GM18508 (cell line): ENCODE results near the gene KAT8.

Source experiments
- ATAC-seq: cut with Tn5 transposase; IDR thresholded peaks from one replicate; pipeline ENCODE4 v1.9.1; 2021; ENCODE audit warnings: moderate number of reproducible peaks; ENCODE audit not compliant: insufficient read depth, unreplicated experiment

KAT8 gene

DNA sequence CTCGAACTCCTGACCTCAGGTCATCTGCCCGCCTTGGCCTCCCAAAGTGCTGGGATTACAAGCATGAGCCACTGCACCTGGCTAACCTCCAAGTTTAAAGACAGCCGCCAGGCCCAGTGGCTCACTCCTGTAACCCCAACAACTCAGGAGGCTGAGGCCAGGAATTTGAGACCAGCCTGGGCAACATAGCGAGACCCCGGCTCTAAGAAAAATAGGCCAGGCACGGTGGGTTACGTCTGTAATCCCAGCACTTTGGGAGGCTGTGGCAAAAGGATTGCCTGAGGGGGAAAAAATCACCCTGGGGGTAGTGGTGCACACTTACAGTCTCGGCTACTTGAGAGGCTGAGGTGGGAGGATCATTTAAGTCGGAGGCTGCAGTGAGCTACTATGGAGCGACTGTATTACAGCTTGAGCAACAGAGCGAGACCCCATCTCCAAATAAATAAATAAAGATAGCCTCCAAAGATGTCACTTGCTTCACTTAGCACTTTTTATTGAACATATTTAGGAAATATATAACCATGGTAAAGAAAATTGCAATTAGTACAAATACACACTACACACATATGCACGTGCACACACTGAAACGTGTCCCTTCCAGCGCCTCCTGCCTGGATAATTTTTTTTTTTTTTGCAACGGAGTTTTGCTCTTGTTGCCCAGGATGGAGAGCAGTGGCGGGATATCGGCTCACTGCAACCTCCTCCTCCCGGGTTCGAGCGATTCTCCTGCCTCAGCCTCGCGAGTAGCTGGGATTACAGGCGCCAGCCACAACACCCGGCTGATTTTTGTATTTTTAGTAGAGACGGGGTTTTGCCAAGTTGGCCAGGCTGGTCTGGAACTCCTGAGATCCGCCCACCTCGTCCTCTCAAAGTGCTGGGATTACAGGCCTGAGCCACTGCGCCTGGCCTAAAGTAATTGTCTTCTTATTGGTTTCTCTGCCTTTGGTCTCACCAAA, 10.7 kb upstream of the KAT8 start:
- ATAC-seq: no peak

DNA sequence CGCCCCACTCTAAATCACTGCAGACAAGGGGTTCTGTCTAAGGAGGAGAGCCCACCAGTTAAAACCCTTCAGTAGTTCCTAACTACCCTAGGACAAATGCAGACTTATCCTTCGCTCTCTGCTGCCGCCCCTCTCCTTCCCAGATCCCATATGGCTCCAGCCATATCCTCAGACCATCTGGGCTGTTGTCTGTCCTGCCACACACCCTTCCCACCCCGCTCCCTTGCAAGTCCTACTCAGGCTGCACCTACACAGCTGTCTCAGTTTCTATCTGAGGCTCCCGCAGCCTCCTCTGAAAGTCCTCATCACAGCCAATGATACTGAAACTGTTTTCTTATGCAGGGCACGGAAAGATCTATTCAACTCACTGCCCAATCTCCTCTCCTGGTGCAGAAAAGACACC, 10.0 kb upstream of the KAT8 start:
- ATAC-seq: peak; percentile 56

DNA sequence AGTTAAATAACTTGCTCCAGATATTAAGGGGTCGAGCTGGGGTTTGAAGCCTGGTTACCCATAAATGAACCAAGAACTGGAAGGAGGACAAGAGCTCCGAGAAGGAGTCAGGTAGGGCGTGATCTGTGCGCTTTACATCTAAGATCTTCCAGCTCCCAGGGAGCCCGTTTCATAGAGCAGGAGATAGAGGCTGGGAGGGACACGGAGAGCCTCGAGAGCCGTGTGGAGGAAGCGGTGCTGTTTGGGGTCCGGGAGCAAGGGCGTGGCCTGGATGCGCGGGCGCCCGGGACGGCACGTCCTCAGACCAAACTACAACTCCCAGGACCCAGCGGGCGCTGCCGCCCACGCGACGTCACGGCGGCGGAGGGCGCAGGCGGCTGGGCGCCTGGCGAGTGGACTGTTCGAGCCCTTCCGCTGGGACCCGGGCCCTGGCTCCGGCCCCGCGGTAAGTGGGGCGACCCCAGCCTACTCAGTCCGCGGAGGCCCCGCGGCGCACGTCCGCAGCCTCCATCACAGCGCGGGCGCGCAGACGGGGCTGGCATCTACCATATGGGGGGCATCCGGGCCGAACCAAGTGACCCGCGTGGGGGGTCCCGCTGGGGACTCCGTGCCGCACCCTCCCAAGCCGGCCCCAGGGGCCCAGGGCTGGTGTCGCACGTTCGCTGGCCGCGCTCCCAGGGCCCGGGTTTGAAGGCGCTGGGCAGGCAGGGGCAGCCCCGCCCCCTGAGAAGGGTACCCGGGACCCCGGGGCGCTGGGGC, 9.2 kb upstream of the KAT8 start, which contains the start of gene BCKDK:
BCKDK (plus strand) TSS at position 352 of the 759 bp plus-strand sequence. CDS start 838 bp downstream, outside the sequence.
- peak; percentile 48 for ATAC-seq

DNA sequence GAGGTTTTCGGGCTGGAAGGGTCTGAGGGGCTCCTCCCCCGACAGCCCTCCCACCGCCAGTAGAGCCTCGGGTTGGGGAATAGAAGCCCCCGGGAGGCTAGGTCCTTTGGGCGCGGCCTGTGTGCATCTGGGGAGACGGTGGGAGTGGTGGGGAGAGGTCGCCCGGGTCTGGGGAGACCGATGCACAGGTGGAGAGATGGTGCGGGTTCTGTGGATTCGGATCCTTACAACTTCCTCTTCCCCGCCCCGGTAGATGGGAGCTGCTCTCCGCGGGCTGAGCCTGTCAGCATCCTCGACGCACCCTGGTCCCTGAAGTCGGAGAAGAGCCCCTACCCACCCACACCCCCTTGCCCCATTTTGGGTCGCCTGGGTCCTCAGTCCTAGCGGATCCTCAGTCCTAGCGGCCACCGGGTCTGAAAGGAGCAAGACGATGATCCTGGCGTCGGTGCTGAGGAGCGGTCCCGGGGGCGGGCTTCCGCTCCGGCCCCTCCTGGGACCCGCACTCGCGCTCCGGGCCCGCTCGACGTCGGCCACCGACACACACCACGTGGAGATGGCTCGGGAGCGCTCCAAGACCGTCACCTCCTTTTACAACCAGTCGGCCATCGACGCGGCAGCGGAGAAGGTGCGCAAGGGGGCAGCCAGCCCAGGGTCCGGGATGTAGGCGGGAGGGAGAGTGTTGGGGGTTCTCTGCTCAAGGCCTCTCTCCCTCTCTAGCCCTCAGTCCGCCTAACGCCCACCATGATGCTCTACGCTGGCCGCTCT, 8.5 kb upstream of the KAT8 start:
- ATAC-seq: no peak

DNA sequence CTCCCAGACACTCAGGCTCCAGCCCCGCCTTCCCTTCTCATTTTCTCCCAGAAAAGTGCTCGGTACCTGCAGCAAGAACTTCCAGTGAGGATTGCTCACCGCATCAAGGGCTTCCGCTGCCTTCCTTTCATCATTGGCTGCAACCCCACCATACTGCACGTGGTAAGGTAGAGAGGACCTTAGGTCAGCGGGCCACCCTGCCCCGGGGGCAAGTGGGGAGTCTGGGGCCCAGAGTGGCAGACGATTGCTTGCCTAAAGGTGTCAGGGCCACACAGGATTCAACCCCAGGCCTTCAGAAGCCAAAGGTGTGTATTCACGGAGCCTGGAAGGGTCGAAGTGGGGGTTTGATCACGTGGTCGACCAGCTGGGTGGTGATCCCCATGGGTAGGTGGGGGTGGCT, 7.8 kb upstream of the KAT8 start:
- ATAC-seq: no peak

DNA sequence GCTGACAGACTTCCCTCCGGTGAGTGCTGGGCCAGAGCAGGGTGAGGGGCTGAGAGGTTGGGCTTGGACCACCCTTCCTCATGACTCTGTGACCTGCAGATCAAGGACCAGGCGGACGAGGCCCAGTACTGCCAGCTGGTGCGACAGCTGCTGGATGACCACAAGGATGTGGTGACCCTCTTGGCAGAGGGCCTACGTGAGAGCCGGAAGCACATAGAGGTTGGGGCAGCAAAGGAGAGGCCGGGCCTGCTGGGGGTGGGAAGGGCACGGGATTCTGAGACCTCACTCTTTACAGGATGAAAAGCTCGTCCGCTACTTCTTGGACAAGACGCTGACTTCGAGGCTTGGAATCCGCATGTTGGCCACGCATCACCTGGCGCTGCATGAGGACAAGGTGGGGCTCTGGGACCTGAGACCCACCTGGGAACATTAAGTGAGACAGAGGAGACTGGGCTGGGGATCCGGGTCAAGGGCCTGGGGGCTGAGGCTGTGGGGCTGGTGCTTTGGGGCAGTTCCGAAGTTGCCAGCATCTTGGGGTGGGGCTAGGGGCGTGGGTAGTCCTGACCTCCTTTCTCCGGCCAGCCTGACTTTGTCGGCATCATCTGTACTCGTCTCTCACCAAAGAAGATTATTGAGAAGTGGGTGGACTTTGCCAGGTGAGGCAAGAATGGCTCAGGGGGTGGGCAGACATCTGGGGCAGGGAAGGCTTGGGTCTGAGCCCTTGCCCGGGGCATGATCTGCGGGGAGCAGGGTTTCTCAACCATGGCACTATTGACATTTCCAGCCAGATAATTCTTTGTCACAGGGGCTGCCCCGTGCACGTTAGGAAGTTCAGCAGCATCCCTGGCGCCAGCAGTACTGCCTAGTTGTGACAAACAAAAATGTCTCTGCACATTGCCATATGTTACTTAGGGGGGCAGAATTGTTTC, 7.1 kb upstream of the KAT8 start:
- ATAC-seq: no peak

DNA sequence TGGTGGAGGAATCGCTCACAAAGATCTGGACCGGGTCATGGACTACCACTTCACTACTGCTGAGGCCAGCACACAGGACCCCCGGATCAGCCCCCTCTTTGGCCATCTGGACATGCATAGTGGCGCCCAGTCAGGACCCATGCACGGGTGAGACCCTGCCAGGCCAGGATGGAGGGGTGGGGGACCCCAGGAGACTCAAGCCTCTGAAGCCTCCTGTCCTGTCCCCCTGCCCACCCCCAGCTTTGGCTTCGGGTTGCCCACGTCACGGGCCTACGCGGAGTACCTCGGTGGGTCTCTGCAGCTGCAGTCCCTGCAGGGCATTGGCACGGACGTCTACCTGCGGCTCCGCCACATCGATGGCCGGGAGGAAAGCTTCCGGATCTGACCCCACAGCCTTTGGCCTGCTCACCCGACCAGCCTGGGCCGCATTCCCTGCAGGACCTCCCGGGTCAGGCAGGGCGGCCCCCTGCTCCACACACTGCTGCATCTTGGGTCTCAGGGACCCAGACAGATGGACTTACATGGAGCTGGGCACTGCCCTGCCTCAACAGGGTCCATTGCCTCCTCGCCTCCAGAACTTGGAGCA, 5.5 kb upstream of the KAT8 start:
- no peak for ATAC-seq

DNA sequence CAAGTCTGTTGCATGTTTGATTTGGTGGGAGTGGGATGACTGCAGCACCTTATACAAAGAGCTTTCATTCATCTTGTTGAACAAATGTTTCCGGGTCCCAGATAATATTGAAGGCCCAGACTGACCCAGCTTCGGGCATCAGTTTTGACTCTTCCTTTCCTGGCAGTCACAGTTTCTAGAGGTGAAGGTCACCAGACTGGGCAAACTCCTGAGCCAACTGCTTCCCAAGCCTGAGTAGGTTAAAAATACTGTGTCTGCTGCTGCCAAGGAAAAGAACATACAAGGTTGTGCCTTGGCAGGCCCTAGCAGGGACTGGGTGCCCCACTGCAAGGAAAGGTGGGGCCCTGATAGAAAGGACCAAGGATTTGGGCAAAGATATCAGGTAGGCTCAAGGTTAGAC, 4.8 kb upstream of the KAT8 start:
- ATAC-seq: no peak

DNA sequence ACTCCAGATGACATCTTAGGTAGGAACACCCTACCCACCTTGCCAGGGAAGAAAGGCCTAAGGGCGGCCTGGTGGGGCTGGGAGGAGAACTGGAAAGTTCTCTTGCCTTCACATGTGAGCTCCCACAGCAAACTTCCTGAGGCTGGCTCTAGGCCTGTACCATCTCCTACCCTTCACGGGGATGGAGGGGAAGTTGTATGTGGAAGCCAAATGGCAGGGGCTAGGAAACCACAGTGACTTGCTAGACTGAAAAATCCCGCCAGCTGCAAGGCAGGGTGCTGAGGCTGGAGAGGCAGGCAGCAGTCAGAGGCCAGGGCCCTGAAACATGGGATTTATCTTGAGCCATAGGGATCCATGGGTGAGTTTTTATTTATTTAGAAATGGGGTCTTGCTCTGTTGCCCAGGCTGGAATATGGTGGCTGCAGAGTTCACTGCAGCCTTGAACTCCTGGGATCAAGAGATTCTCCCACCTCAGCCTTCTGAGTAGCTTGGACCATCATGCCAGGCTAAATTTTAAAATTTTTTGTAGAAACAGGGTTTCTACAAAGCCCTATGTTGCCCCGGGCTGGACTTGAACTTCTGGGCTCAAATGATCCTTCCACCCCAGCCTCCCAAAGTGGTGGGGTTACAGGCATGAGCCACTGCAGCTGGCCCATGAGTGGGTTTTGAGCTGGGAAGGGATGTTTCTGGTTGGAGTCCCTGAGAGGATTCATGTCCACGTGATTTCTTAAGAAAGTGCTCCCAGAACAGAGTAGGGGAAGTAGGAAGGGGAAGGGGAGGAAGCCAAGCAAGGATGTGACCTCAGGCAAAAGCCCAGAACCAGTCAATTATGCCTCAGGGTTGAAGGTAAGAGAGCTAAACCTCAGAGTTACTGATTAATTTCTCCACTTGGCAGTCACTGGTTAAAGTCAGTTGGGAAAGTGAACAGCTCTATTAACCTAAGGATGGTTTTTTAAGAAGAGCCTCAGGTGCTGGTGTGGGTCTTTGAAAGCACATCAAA, 4.0 kb upstream of the KAT8 start:
- ATAC-seq: no peak

DNA sequence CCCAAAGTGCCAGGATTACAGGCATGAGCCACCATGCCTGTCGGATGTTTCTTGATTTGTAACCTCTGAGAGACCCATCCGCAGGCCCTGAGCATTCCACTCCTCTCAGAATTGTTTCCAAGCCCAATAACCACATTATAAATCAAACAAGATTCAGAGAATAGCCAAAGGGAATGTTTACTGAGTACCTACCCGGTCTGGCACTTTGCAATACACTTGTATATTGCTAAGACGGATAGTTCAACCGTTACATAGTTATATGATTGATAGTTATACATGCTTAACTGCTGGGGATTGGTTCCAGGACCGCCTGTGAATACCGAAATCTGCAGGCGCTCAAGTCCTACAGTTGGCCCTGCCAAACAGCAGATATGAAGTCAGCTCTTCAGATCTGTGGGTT, 3.0 kb upstream of the KAT8 start:
- ATAC-seq: no peak

DNA sequence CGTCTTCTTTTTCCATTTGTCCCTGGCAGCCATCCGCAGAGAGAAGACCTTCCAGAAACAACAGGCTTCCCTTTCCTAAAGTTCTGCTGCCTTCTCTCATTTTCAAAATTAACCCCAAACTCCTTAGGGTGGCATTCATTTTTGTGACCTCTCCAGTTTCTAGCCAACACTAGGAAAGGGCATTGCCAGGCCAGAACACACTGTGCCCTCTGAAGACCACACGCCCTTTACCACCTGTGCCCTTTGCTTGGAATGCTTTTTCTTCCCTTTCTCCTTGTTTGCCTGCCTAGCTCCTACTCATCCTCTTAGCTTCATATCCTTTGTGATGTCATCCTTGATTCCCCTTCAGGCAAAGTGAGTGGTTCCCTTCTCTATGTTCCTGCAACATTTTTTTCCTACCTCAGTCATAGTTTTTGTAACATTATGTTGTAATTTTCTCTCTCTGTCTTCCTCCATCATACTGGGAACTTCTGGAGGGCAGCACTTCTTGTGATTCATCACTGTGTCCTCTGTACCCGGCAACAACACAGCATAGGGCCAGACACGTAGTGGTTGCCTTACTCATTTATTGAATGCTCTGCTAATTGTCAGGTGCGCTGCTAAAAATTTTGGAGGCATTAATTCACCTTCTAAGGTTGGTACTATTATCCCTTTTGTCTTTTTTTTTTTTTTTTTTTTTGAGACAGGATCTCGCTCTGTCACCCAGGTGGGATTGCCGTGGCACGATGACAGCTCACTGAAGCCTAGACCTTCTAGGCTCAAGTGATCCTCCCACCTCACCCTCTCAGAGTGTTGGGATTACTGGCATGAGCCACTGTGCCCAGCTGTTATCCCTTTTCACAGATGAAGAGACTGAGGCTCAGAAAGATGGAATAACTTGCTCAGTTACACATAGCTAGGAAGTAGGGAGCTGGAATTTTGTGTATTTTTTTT, 1.0 kb downstream of the KAT8 start:
- ATAC-seq: no peak

DNA sequence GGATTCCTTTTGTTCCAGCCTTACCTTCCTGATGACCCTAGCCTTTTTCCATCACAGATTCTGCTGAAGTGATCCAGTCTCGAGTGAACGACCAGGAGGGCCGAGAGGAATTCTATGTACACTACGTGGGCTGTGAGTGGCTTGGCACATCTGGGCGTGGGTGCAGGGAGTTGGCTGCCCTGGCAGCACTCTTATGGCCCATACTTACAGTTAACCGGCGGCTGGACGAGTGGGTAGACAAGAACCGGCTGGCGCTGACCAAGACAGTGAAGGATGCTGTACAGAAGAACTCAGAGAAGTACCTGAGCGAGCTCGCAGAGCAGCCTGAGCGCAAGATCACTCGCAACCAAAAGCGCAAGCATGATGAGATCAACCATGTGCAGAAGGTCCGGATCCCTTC, 2.7 kb downstream of the KAT8 start:
- ATAC-seq: no peak

DNA sequence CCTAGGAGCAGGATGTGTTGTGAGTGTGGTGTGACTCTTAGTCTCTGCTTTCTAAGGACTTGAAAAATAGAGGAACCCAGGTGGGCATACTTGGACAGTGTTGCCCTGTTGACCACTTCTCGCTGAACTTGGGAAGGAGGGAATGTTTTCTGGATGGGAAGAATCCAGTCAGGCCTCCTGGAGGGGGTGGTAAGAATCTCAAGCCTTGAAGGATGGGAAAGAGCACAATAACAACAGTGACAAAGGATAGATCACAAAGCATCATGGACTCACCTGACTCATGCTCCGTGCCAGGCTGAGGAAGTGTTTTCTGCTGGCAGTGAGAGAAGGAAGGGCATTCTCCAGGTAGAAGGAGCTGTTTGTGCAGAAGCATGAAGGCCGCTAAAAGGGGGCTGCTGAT, 8.4 kb downstream of the KAT8 start:
- ATAC-seq: no peak

DNA sequence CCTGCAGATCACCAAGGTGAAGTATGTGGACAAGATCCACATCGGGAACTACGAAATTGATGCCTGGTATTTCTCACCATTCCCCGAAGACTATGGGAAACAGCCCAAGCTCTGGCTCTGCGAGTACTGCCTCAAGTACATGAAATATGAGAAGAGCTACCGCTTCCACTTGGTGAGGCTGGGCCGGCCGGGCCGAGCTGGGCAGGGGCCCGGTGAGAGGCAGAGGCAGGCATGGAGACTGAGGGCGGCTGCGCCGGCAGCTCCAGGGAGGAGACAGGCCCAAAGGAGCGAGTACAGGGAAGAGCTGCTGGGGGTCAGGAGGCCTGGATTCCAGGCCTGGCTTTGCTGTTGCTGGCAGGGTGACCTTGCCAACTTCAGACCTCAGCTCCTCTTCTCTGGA, 9.7 kb downstream of the KAT8 start:
- no peak for ATAC-seq

DNA sequence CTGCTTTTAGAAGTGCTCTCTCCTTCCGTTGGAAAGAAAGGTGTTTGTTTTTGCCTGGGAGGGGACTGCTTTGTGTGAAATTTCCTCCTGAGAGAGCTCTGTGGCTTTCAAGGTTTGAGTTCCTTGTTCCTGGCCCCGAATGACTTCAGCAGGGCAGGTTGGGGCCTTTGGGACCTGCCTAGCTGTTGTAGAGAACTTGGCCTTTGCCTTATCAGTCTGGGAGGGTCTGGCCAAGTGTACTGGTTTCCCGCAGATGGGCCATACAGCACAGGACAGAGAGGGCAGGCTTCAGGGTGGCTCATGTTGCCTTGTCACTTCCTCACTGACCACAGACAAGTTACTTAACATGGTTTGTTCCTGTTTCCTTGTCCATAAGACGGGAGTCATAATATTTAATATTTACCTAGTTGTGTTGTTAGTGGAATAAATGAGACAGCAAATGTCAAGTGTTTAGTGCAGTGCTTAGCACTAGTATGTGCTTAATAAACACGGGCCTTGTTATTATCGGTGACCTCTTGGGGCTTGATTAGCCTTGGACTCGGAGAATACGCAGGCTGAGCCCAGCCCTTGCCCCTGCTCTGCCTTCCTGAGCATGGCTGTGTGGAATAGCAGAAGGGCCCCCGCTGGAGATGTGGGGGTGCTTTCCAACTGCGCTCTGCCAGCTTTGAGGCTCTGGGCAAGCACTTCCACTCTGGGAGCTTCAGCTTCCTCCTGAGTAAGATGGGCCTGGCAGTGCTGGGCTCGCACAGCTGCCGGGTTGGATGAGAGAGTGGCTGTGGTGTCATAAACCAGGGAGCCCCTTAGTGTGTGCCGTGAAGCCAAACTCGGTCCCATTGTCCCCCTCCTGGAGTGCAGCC, 11.5 kb downstream of the KAT8 start:
- ATAC-seq: no peak
